ENCODE results near the gene PSAP.
"Not testable (repeated sequence)": the region's sequence is repeated elsewhere in the genome, so short reads cannot be mapped to it uniquely, and the experiment has no call there.

PSAP gene

GRCh38 chr10:71873582-71874211 lies 22.6 kb upstream of the PSAP start:
- DNase-seq (ENCODE audit: low read depth), result no peak

GRCh38 chr10:71869601-71870000 lies 18.6 kb upstream of the PSAP start:
- DNase-seq (ENCODE audit: low read depth), result not testable (repeated sequence)

GRCh38 chr10:71868192-71868697 lies 17.2 kb upstream of the PSAP start:
- DNase-seq (ENCODE audit: low read depth), result no peak

- DNase-seq (ENCODE audit: low read depth), result no peak
Measured at GRCh38 chr10:71865561-71866041, 14.6 kb upstream of the PSAP start.

GRCh38 chr10:71864911-71865361 lies 13.9 kb upstream of the PSAP start:
- DNase-seq (ENCODE audit: low read depth), result no peak

GRCh38 chr10:71863203-71863602 lies 12.2 kb upstream of the PSAP start:
- no peak for DNase-seq (ENCODE audit: low read depth)

- DNase-seq (ENCODE audit: low read depth), result no peak
Measured at GRCh38 chr10:71860243-71861029, 9.4 kb upstream of the PSAP start.

- no peak for DNase-seq (ENCODE audit: low read depth)
Measured at GRCh38 chr10:71857934-71858890, 7.2 kb upstream of the PSAP start.

GRCh38 chr10:71856619-71857018 lies 5.6 kb upstream of the PSAP start:
- DNase-seq (ENCODE audit: low read depth), result no peak

- DNase-seq (ENCODE audit: low read depth), result no peak
Measured at GRCh38 chr10:71854031-71854430, 3.0 kb upstream of the PSAP start.

- DNase-seq (ENCODE audit: low read depth), result no peak
Measured at GRCh38 chr10:71852355-71852937, 1.4 kb upstream of the PSAP start.

- not testable (repeated sequence) for DNase-seq (ENCODE audit: low read depth)
Measured at GRCh38 chr10:71851465-71852095, 529 bp upstream of the PSAP start.

GRCh38 chr10:71850021-71850742 lies 869 bp downstream of the PSAP start:
- no peak for DNase-seq (ENCODE audit: low read depth)

GRCh38 chr10:71849461-71849908 lies 1.6 kb downstream of the PSAP start:
- DNase-seq (ENCODE audit: low read depth), result no peak

GRCh38 chr10:71848325-71849275 lies 2.5 kb downstream of the PSAP start:
- no peak for DNase-seq (ENCODE audit: low read depth)

GRCh38 chr10:71847418-71847817 lies 3.6 kb downstream of the PSAP start:
- no peak for DNase-seq (ENCODE audit: low read depth)

- no peak for DNase-seq (ENCODE audit: low read depth)
Measured at GRCh38 chr10:71846816-71847215, 4.2 kb downstream of the PSAP start.

- DNase-seq (ENCODE audit: low read depth), result no peak
Measured at GRCh38 chr10:71845410-71846405, 5.3 kb downstream of the PSAP start.

Data from stimulated activated CD8-positive, alpha-beta memory T cell treated with anti-CD3 and anti-CD28 coated beads, Interleukin-15, amount 100 ng/mL, for 24 hours (primary cell).